ENCODE results near the gene LRRC71.

Gene LRRC71

GRCh38 chr1:156920233-156921052, at the start of gene LRRC71:
LRRC71 (plus strand) TSS chr1:156920632; CDS start chr1:156920804, 172 bp downstream.
- in situ Hi-C loops (cut with HindIII; ENCODE audit: low sequenced_read_pairs): no loop called here

DNA sequence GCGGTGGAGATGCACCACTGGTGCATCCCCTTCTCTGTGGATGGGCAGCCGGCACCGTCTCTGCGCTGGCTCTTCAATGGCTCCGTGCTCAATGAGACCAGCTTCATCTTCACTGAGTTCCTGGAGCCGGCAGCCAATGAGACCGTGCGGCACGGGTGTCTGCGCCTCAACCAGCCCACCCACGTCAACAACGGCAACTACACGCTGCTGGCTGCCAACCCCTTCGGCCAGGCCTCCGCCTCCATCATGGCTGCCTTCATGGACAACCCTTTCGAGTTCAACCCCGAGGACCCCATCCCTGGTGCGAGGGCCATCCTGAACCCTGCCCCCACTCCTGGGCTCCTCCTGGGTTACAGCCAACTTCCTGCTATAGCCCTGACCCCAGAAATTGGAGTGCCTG, 46.8 kb upstream of the LRRC71 start:
- in situ Hi-C loops (cut with HindIII; ENCODE audit: low sequenced_read_pairs): no loop called here

DNA sequence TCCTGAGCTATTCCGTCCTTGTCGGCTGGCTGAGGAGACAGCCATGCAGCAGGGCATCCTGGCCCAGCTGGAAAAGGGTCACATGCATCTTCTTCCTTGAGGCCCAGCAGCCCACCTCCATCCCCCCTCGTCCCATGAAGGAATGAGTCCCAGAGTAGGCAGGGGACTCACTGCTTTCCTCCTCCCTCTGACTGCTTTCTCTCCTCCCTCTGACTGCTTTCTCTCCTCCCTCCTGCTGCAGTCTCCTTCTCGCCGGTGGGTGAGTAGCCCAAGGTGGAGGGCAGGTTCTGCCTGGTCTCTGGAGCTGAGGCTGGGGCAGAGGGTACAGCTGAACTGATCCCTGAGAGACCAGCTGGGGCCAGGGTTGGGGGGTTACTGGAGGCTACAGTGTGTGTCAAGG, 46.3 kb upstream of the LRRC71 start:
- in situ Hi-C loops (cut with HindIII; ENCODE audit: low sequenced_read_pairs): no loop called here

GRCh38 chr1:156874572-156875340, 45.7 kb upstream of the LRRC71 start:
- in situ Hi-C loops (cut with HindIII; ENCODE audit: low sequenced_read_pairs): no loop called here

- in situ Hi-C loops (cut with HindIII; ENCODE audit: low sequenced_read_pairs): no loop called here
Observed at GRCh38 chr1:156875341-156875615, 45.2 kb upstream of the LRRC71 start.

GRCh38 chr1:156876281-156876680, 44.2 kb upstream of the LRRC71 start:
- in situ Hi-C loops (cut with HindIII; ENCODE audit: low sequenced_read_pairs): no loop called here

- in situ Hi-C loops (cut with HindIII; ENCODE audit: low sequenced_read_pairs): no loop called here
Observed at GRCh38 chr1:156877433-156878170, 42.8 kb upstream of the LRRC71 start.

GRCh38 chr1:156879876-156880275, 40.6 kb upstream of the LRRC71 start:
- in situ Hi-C loops (cut with HindIII; ENCODE audit: low sequenced_read_pairs): no loop called here

DNA sequence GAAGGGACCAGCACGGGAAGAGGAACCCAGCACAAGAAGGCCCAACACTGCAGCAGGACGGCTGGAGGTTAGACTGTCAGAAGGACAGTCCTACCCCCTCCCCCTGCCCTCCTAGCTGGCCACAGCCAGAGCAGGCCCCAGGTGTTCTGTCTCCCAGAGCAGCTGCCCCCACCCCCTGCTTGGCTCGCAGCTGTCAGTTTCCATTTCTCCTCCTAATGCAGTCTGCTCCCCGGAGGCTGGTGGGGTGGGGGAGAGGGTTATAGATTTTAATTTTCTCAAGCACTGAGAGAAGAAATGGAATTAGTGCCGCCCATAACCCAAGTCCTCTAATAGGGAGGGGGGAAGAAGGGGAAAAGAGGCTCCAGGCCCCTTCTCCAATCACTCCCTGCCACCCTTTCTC, 40.0 kb upstream of the LRRC71 start:
- in situ Hi-C loops (cut with HindIII; ENCODE audit: low sequenced_read_pairs): no loop called here

GRCh38 chr1:156881101-156881500, 39.3 kb upstream of the LRRC71 start:
- in situ Hi-C loops (cut with HindIII; ENCODE audit: low sequenced_read_pairs): no loop called here

GRCh38 chr1:156881663-156882062, 38.8 kb upstream of the LRRC71 start:
- in situ Hi-C loops (cut with HindIII; ENCODE audit: low sequenced_read_pairs): no loop called here

DNA sequence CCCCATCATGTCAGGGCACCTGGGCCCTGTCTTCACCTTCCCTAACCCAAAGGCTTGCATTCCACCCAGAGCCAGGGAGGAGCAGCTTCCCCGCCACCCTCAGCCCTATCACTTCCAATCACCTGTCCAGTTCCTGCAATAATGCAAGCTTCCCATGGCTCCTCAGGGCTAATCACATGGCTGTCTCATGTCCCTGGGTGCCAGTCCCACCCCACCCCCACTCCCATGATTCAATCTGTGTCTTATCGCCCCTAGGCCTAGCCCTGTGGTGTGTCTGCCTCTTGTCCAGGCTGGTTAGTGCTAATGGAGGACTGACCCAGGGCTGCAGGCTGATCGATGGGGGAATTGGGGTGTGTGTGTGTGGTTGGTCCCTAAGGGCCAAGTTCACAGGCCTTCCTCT, 37.9 kb upstream of the LRRC71 start:
- in situ Hi-C loops (cut with HindIII; ENCODE audit: low sequenced_read_pairs): no loop called here

DNA sequence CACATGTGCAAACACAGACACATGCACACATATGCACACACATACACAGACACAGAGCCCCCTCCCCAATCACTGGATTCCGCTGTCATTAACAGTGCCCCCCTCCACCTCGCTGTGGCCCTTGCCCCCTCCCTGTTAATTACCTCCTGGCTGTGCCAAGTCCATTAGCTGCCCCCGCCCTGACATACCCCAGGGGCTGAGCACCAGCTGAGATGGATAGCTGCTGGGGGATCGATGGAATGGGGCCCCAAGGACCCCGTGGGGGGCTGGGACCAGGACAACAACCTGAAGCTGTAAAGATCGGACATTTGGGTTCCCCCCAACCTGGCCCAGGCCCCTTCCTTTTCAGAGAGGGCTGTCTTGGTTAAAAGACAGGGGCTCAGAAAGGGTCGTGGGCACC, 36.5 kb upstream of the LRRC71 start:
- in situ Hi-C loops (cut with HindIII; ENCODE audit: low sequenced_read_pairs): no loop called here

GRCh38 chr1:156884560-156885184, 35.8 kb upstream of the LRRC71 start:
- in situ Hi-C loops (cut with HindIII; ENCODE audit: low sequenced_read_pairs): no loop called here

GRCh38 chr1:156885314-156885713, 35.1 kb upstream of the LRRC71 start:
- in situ Hi-C loops (cut with HindIII; ENCODE audit: low sequenced_read_pairs): no loop called here

GRCh38 chr1:156885880-156886355, 34.5 kb upstream of the LRRC71 start:
- in situ Hi-C loops (cut with HindIII; ENCODE audit: low sequenced_read_pairs): no loop called here

GRCh38 chr1:156886583-156887281, 33.7 kb upstream of the LRRC71 start:
- in situ Hi-C loops (cut with HindIII; ENCODE audit: low sequenced_read_pairs): no loop called here

DNA sequence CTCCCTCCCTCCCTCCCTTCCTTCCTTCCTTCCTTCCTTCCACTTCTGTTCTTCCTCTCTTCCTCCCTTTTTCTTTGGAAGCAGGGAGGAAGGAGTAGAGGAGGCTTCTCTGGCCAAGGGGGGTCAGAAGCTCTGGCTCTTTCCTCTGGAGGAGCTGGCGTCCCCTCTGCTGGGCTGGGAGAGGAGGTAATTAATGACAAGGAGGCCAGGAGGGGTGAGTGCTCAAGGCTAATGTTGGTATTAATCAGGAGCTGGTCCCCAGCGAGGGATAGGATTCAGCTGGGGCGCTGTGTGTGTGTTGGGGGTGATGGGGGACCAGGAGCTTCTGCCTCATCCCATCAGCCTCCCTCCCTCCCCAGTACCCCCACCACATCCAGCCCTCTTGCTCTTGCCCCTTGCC, 33.1 kb upstream of the LRRC71 start:
- in situ Hi-C loops (cut with HindIII; ENCODE audit: low sequenced_read_pairs): no loop called here

GRCh38 chr1:156887734-156888133, 32.7 kb upstream of the LRRC71 start:
- in situ Hi-C loops (cut with HindIII; ENCODE audit: low sequenced_read_pairs): no loop called here

DNA sequence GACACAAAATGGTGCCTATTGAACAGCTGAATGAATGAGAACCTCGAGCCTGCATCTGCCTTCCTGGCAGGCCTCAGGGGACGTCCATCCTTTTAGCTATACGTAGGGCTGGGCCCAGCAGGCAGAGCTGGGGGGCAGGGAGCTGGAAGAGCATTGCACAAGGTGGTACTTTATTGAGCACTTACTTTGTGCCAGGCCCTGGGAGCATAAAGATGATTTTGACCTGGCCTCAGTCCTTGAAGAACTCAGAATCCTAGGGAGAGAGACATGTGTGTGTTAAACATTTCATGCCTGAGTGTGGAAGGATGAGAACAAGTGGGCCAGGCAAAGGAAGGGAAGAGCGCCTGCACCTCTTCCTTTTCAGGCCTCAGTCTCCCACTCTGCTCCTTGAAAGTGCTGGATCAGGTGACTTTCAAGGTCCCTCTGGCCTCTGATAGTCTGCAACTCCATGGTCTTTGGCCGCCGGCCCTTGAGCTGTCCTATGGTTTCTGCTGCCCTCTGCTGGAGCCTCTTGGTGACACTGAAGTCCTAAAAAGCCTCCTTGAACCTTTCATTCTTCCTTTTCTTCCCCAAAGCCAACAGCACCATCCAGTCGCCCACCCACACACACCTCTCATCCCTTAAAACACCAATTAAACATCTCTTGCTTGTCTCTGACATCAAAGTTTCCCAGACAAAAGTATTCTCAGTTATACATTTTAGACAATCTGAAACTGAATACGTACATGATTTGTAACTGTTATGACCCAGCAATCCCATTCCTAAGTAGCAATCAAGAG, 30.4 kb upstream of the LRRC71 start:
- in situ Hi-C loops (cut with HindIII; ENCODE audit: low sequenced_read_pairs): no loop called here

All from DLD1 (cell line).